ENCODE data around the gene ANAPC2.

Gene ANAPC2

DNA sequence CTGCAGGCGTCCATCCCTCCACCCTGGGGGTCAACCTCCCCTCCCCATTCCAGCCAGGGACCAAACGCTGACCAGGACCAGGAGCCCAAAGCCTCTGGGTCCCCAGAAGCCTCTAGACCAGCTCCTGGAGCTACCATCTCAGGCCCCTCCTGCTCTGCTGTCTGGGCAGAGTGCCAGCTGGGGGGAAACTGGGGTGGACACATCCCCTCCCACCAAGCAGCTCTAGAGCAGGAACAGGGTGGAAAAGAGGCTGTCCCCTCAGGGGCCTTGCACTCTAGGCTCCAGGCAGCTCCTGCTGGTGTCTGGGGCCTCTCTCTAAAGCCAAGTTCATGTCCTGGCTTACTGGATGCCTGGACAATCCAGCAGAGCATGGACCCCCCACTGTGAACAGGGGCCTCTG lies 4.5 kb upstream of the ANAPC2 start:
- Histone ChIP-seq H3K4me1 (ENCODE audit: low read depth, poor library complexity, severe bottlenecking) (peaks cover 11% of the 10 kb centered on the region), H3K9ac (no peak overlapping the region), H3K79me2 (ENCODE audit: insufficient read depth, low read depth) (peaks cover 15% of the 10 kb centered on the region)

DNA sequence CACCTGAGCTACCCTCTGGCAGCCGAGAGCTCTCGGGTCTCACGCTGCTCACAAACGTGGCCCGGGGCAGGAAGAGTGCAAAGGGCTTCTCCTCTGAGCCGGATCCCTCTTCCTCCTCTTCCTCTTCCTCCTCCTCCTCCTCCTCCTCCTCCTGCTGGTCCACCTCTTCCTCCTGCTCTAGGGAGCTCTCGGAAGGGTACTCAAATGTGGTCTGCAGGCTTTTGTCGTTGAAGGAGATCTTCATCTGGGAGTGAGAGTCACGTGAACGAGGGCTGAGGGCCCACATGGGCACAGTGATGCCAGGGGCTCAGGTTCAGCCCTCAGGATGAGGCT lies 4.1 kb upstream of the ANAPC2 start:
- Histone ChIP-seq H3K4me1 (ENCODE audit: low read depth, poor library complexity, severe bottlenecking) (peaks cover 14% of the 10 kb centered on the region), H3K36me3 (ENCODE audit: insufficient read depth) (no peaks in the 10 kb centered on the region), H4K20me1 (ENCODE audit: insufficient read depth) (no peaks in the 10 kb centered on the region), H3K27me3 (ENCODE audit: insufficient read depth, low read depth) (no peaks in the 10 kb centered on the region), H3K9ac (no peak overlapping the region), H3K4me2 (no peak overlapping the region), H3K4me3 (IDR thresholded peaks at IDR 0.05; ENCODE audit: insufficient read depth, low read depth, low read length) (no peak overlapping the region), H3K27ac (no peak overlapping the region), H3K79me2 (ENCODE audit: insufficient read depth, low read depth) (peaks cover 19% of the 10 kb centered on the region), H2AFZ (ENCODE audit: low read depth) (no peak overlapping the region)
- no peak for TF ChIP-seq CTCF (conservative IDR thresholded peaks at IDR 0.05; ENCODE audit: low read depth, low read length)

More for the DNA sequence above, 4.5 kb upstream of the ANAPC2 start:
- no peak for TF ChIP-seq CTCF (conservative IDR thresholded peaks at IDR 0.05; ENCODE audit: low read depth, low read length)
- H3K36me3 ChIP-seq (ENCODE audit: insufficient read depth): no peaks in the 10 kb centered on the region
- H3K4me2 ChIP-seq: no peak overlapping the region
- H2AFZ ChIP-seq (ENCODE audit: low read depth): no peak overlapping the region
- no peak overlapping the region for H3K4me3 ChIP-seq (IDR thresholded peaks at IDR 0.05; ENCODE audit: insufficient read depth, low read depth, low read length)
- H4K20me1 ChIP-seq (ENCODE audit: insufficient read depth): no peaks in the 10 kb centered on the region
- H3K27me3 ChIP-seq (ENCODE audit: insufficient read depth, low read depth): no peaks in the 10 kb centered on the region
- no peak overlapping the region for H3K27ac ChIP-seq

- Histone ChIP-seq H3K9ac (no peak overlapping the region), H3K4me1 (ENCODE audit: low read depth, poor library complexity, severe bottlenecking) (peaks cover 19% of the 10 kb centered on the region), H3K4me3 (IDR thresholded peaks at IDR 0.05; ENCODE audit: insufficient read depth, low read depth, low read length) (no peak overlapping the region), H4K20me1 (ENCODE audit: insufficient read depth) (no peaks in the 10 kb centered on the region), H3K36me3 (ENCODE audit: insufficient read depth) (no peaks in the 10 kb centered on the region), H3K79me2 (ENCODE audit: insufficient read depth, low read depth) (peaks cover 25% of the 10 kb centered on the region), H3K27me3 (ENCODE audit: insufficient read depth, low read depth) (no peaks in the 10 kb centered on the region), H3K4me2 (no peak overlapping the region), H2AFZ (ENCODE audit: low read depth) (no peak overlapping the region), H3K27ac (no peak overlapping the region)
- TF ChIP-seq CTCF (conservative IDR thresholded peaks at IDR 0.05; ENCODE audit: low read depth, low read length): no peak
Observed at GRCh38 chr9:137191691-137192447, 3.5 kb upstream of the ANAPC2 start.

GRCh38 chr9:137191245-137191644 lies 2.9 kb upstream of the ANAPC2 start:
- H3K9ac ChIP-seq: no peak overlapping the region
- H3K36me3 ChIP-seq (ENCODE audit: insufficient read depth): no peaks in the 10 kb centered on the region
- no peak overlapping the region for H3K27ac ChIP-seq
- peaks cover 31% of the 10 kb centered on the region for H3K79me2 ChIP-seq (ENCODE audit: insufficient read depth, low read depth)
- peaks cover 24% of the 10 kb centered on the region for H3K4me1 ChIP-seq (ENCODE audit: low read depth, poor library complexity, severe bottlenecking)
- H3K4me2 ChIP-seq: no peak overlapping the region
- H4K20me1 ChIP-seq (ENCODE audit: insufficient read depth): no peaks in the 10 kb centered on the region
- no peak overlapping the region for H3K4me3 ChIP-seq (IDR thresholded peaks at IDR 0.05; ENCODE audit: insufficient read depth, low read depth, low read length)
- no peak for TF ChIP-seq CTCF (conservative IDR thresholded peaks at IDR 0.05; ENCODE audit: low read depth, low read length)
- H3K27me3 ChIP-seq (ENCODE audit: insufficient read depth, low read depth): no peaks in the 10 kb centered on the region
- H2AFZ ChIP-seq (ENCODE audit: low read depth): no peak overlapping the region
